C4-2B (cell line): Measurements from ENCODE around the gene CCT8L2.
"Not testable (repeated sequence)": the region's sequence is repeated elsewhere in the genome, so short reads cannot be mapped to it uniquely, and the experiment has no call there.

Experiments used
- CTCF ChIP-seq: fragments of 450-650 bp; conservative IDR thresholded peaks from 2 replicates; pipeline ENCODE4 v1.5.1; 2017; ENCODE audit warnings: mild to moderate bottlenecking
- ZFX ChIP-seq: fragments of 450-650 bp; IDR thresholded peaks from 2 replicates; pipeline ENCODE4 v1.6.1; 2017

GRCh38 chr22:16592231-16592630 is 379 bp downstream of the CCT8L2 start:
- not testable (repeated sequence) for TF ChIP-seq CTCF, ZFX
